ENCODE results near the gene TPCN1.

DNA sequence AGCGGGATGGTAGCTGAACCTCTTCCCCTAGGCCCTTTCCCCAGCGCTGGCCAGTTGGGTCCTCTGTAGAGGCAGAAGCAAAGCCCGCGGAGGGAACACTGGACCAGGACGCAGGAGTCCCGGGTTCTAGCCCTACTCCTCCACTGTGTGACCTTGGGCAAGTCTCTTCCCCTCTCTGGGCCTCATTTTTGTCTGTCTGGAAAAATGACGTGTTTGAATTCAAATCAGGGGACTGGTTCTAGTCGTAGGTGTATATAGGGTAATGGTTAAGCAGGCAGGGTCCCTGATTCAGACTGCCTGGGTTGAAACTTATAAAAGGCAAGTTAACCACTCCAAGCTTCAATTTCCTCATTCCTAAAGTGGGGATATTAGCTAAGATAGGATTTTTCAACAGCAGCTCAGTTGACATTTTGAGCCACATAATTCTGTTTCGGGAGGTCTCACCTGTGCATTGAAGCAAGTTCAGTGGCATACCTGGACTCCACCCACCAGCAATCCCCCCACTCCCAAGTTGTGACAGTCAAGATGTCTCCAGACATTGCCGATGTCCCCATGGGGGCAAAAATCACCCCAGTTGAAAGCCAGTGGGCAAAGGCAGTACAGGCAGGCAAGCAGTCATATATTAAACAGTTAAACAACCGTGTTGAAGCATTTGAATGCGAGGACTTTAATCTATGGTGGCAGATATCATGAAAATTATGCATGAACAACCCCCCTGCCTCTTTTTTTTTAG is 899 bp downstream of the TPCN1 start:
- TF ChIP-seq POLR2AphosphoS5 (IDR thresholded peaks at IDR 0.05; ENCODE audit: low read depth, low read length): no peak; the same call in 1 of the 2 replicates
- TF ChIP-seq POLR2A (IDR thresholded peaks at IDR 0.05; ENCODE audit: low read depth, low read length): no peak
